Renal cortex interstitium (tissue), 15 donors: ENCODE data around the gene ILDR1. TPM values are rescaled to one million over a fixed set of nuclear protein-coding genes. Genes with fewer than 3 reads are reported as not detected.
"Not testable (repeated sequence)": the region's sequence is repeated elsewhere in the genome, so short reads cannot be mapped to it uniquely, and the experiment has no call there.

ENCODE experiments used
- DNase-seq, 11 donors: peaks; one replicate each; pipeline ENCODE4 v3.0.0-alpha.2; 2013; ENCODE audit warnings: low read depth in 9 of 11, low spot score in 4 of 11; ENCODE audit errors: extremely low read depth in 1 of 11
- long read RNA-seq, 16 experiments: transcript quantifications; one replicate each; lab custom pipeline, GENCODE V29; 2026
- polyA plus RNA-seq, 3 donors: library from polyadenylated mRNA; unstranded; fragments of 120-200 nt; gene quantifications; one replicate each; pipeline ENCODE4 v1.2.1, GENCODE V29; 2013; ENCODE audit not compliant: insufficient read length in 3 of 3

ILDR1 gene
- 1 to 10 TPM; 6.9 to 9.3 (median 7.6) TPM for polyA plus RNA-seq
- long read RNA-seq, donor 1, partial matches to known transcripts: 0 of 1 reads
- long read RNA-seq, donor 1, other reads (novel, unspliced or antisense): 0 of 1 reads
- long read RNA-seq, donor 2, partial matches to known transcripts: 0 of 1 reads
- long read RNA-seq, donor 2, other reads (novel, unspliced or antisense): 0 of 1 reads
- long read RNA-seq, donor 3, partial matches to known transcripts: 0 of 1 reads
- long read RNA-seq, donor 3, other reads (novel, unspliced or antisense): 0 of 1 reads
- long read RNA-seq, donor 4, partial matches to known transcripts: 0 of 1 reads
- long read RNA-seq, donor 4, other reads (novel, unspliced or antisense): 0 of 1 reads
- long read RNA-seq, donor 5: 0 reads
- long read RNA-seq, donor 6, partial matches to known transcripts: 0 of 3 reads
- long read RNA-seq, donor 6, other reads (novel, unspliced or antisense): 0 of 3 reads
- long read RNA-seq, donor 7, partial matches to known transcripts: 0 of 2 reads
- long read RNA-seq, donor 7, other reads (novel, unspliced or antisense): 0 of 2 reads
- long read RNA-seq, donor 8, partial matches to known transcripts: 11 of 13 reads
- long read RNA-seq, donor 8, other reads (novel, unspliced or antisense): 0 of 13 reads
- long read RNA-seq, donor 9, partial matches to known transcripts: 0 of 2 reads
- long read RNA-seq, donor 9, other reads (novel, unspliced or antisense): 0 of 2 reads
- long read RNA-seq, donor 10, partial matches to known transcripts: 0 of 2 reads
- long read RNA-seq, donor 10, other reads (novel, unspliced or antisense): 0 of 2 reads
- long read RNA-seq, donor 11, partial matches to known transcripts: 0 of 3 reads
- long read RNA-seq, donor 11, other reads (novel, unspliced or antisense): 0 of 3 reads
- long read RNA-seq, donor 12, partial matches to known transcripts: 0 of 1 reads
- long read RNA-seq, donor 12, other reads (novel, unspliced or antisense): 0 of 1 reads
- long read RNA-seq, donor 13: 0 reads
- long read RNA-seq, donor 14: 0 reads
- long read RNA-seq, donor 15, partial matches to known transcripts: 0 of 1 reads
- long read RNA-seq, donor 15, other reads (novel, unspliced or antisense): 0 of 1 reads
- long read RNA-seq, donor 16, partial matches to known transcripts: 0 of 2 reads
- long read RNA-seq, donor 16, other reads (novel, unspliced or antisense): 0 of 2 reads

- DNase-seq: peak in 5 of 11 donors; percentile 5 to 43 (median 25)
These were observed at the start of gene ILDR1 for GRCh38 chr3:122021811-122022401. ILDR1 (minus strand) TSS chr3:122022247; CDS start chr3:122022077, 170 bp downstream.

- no peak for DNase-seq
These were observed 45.7 kb upstream of the ILDR1 start for GRCh38 chr3:122067588-122068240.

GRCh38 chr3:122067214-122067550, 45.1 kb upstream of the ILDR1 start:
- DNase-seq: no peak

- no peak for DNase-seq
These were observed 44.5 kb upstream of the ILDR1 start for GRCh38 chr3:122066331-122067213.

- DNase-seq: no peak
These were observed 42.3 kb upstream of the ILDR1 start for GRCh38 chr3:122064326-122064725.

- DNase-seq: no peak
These were observed 41.9 kb upstream of the ILDR1 start for GRCh38 chr3:122063908-122064307.

GRCh38 chr3:122060040-122060698, 38.1 kb upstream of the ILDR1 start:
- DNase-seq: no peak

- DNase-seq: no peak
These were observed 36.2 kb upstream of the ILDR1 start for GRCh38 chr3:122058294-122058693.

- no peak for DNase-seq
These were observed 35.6 kb upstream of the ILDR1 start for GRCh38 chr3:122057671-122058070.

- no peak for DNase-seq
These were observed 33.2 kb upstream of the ILDR1 start, which contains the start of gene CD86 for GRCh38 chr3:122055215-122055614. CD86 (plus strand) TSS chr3:122055362; CDS start chr3:122055490, 128 bp downstream.

GRCh38 chr3:122052968-122053367, 30.9 kb upstream of the ILDR1 start:
- no peak for DNase-seq

- not testable (repeated sequence) for DNase-seq
These were observed 25.7 kb upstream of the ILDR1 start for GRCh38 chr3:122047773-122048172.

GRCh38 chr3:122047296-122047695, 25.2 kb upstream of the ILDR1 start:
- not testable (repeated sequence) for DNase-seq

- DNase-seq: no peak
These were observed 11.0 kb upstream of the ILDR1 start for GRCh38 chr3:122033023-122033422.

GRCh38 chr3:122032531-122032930, 10.5 kb upstream of the ILDR1 start:
- no peak for DNase-seq

GRCh38 chr3:122031123-122031468, 9.0 kb upstream of the ILDR1 start:
- no peak for DNase-seq
